Stimulated activated naive CD8-positive, alpha-beta T cell treated with anti-CD3 and anti-CD28 coated beads, Interleukin-15, Interleukin-2, amounts not matched to agents 100 U/mL and 50 U/mL, for 24 hours (primary cell): ENCODE data around the gene CFD.
"Not testable (repeated sequence)": the region's sequence is repeated elsewhere in the genome, so short reads cannot be mapped to it uniquely, and the experiment has no call there.

ENCODE experiments used
- ATAC-seq: fragments of 150-1000 bp; cut with Tn5 transposase; one replicate; pipeline ENCODE4 v1.10.0; 2021
- DNase-seq: peaks from one replicate; pipeline ENCODE4 v3.0.0; 2021

Gene CFD

DNA sequence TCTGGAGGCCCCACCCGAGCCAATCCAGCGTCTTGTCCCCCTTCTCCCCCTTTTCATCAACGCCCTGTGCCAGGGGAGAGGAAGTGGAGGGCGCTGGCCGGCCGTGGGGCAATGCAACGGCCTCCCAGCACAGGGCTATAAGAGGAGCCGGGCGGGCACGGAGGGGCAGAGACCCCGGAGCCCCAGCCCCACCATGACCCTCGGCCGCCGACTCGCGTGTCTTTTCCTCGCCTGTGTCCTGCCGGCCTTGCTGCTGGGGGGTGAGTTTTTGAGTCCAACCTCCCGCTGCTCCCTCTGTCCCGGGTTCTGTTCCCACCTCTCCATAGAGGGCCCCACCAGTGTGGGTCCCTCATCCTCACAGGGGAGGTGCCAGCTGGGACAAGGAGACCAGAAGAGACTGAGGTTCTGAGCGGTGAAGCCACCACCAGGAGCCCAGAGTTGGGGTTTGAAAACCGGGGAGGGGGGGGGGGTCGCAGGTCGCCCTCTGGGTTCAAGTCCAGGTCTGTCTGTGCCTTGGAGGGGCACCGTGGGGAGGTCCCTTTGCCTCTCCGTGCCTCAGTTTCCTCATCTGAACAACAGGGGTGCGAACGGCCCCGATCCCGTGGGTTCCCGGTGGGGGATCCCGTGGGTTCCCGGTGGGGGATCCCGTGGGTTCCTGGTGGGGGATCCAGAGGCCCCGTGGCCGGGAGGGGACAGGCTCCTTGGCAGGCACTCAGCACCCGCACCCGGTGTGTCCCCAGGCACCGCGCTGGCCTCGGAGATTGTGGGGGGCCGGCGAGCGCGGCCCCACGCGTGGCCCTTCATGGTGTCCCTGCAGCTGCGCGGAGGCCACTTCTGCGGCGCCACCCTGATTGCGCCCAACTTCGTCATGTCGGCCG, 7.1 kb upstream of the CFD start, which contains the start of gene ELANE:
Gene ELANE, plus strand, starts transcription at position 168 of the 878 bp plus-strand sequence. Its CDS starts 26 bp downstream, at position 194.
- ATAC-seq: no peak
- DNase-seq: no peak

DNA sequence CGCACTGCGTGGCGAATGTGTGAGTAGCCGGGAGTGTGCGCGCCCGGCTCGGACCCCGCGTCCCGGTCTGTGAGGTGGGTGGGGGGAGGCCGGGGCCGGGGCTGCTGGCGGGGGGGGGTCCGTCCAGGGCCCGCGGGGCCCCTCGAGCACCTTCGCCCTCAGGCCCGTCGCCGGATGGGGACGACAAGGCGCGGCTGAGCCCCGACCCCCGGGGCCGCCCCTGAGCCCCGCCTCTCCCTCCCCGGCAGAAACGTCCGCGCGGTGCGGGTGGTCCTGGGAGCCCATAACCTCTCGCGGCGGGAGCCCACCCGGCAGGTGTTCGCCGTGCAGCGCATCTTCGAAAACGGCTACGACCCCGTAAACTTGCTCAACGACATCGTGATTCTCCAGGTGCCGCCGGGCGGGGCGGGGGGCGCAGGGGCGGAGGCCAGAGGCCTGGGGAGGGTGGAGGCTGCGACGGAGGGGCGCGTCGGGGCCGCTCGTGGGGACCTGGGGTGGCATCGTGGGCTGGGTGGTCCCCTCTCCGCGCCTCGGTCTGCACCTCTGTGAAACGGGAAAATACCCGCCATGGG, 6.4 kb upstream of the CFD start:
- ATAC-seq (no peak), DNase-seq (no peak)

DNA sequence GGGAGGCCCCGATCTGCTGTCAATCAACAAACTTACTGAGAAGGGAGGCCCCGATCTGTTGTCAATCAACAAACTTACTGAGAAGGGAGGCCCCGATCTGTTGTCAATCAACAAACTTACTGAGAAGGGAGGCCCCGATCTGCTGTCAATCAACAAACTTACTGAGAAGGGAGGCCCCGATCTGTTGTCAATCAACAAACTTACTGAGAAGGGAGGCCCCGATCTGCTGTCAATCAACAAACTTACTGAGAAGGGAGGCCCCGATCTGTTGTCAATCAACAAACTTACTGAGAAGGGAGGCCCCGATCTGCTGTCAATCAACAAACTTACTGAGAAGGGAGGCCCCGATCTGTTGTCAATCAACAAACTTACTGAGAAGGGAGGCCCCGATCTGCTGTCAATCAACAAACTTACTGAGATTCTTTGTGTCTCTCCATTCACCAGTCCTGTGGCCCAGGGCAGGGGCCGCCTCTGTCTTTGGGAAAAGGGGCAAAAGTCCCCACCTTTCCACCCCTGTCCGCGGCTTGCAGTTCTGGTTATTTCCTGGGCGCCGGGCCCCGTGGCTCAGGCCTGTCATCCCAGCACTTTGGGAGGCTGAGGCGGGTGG, 5.7 kb upstream of the CFD start:
- not testable (repeated sequence) for DNase-seq, ATAC-seq

DNA sequence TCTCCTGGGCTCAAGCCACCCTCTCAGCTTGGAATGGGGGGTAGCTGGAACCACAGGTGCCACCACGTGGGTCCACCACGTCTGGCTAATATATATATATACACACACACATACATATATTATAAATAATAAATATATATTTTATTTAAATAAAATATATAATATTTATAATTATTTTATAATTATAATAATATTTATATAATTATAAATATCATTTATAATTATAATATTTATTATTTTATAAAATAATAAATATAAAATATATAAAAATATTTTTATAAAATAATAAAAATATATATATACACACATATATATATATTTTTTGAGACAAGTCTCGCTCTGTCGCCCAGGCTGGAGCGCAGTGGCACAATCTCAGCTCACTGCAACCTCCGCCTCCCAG, 4.9 kb upstream of the CFD start:
- ATAC-seq (no peak), DNase-seq (no peak)

DNA sequence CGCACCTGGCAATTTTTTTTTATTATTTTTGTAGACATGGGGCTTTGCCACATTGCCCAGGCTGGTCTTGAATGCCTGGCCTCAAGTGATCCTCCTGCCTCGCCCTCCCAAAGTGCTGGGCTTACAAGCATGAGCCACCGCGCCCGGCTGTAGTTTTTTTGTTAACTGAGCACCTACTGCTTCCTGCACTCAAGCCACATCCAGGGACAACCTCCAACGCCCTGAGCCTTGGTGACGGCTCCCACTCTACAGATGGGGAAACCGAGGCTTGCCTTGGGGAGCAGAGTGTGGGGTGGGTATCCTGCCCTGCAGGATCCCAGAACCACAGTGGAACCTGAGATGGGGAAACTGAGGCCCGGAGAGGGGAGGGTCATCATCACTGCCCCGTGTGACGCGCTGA, 4.3 kb upstream of the CFD start:
- ATAC-seq (no peak), DNase-seq (no peak)

DNA sequence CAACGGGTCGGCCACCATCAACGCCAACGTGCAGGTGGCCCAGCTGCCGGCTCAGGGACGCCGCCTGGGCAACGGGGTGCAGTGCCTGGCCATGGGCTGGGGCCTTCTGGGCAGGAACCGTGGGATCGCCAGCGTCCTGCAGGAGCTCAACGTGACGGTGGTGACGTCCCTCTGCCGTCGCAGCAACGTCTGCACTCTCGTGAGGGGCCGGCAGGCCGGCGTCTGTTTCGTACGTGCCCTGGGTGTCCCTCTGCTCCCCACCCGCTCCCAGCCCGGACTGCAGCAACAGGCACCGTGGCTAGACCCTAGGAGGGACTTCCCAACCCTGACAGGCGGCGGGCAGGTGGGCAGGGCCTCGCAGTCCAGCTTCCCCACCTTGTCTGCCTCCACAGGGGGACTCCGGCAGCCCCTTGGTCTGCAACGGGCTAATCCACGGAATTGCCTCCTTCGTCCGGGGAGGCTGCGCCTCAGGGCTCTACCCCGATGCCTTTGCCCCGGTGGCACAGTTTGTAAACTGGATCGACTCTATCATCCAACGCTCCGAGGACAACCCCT, 3.8 kb upstream of the CFD start:
- ATAC-seq: no peak
- no peak for DNase-seq

DNA sequence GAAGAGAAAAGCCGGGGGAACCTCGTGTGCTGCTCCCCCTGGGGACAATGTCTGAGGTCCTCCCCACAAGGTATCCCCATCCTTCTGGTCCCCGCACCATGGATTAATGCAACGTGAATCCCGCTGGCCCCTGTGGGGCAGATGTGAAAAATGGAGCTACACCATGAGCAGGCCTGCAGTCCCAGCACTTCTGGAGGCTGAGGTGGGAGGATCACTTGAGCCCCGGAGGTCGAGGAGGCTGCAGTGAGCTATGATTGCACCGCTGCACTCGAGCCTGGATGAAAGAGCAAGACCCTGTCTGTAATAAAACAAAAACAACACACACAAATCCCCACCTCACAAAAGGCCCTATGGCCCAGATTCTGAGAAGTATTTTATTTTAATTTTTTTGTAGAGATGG, 1.2 kb upstream of the CFD start:
- DNase-seq (no peak), ATAC-seq (no peak)

DNA sequence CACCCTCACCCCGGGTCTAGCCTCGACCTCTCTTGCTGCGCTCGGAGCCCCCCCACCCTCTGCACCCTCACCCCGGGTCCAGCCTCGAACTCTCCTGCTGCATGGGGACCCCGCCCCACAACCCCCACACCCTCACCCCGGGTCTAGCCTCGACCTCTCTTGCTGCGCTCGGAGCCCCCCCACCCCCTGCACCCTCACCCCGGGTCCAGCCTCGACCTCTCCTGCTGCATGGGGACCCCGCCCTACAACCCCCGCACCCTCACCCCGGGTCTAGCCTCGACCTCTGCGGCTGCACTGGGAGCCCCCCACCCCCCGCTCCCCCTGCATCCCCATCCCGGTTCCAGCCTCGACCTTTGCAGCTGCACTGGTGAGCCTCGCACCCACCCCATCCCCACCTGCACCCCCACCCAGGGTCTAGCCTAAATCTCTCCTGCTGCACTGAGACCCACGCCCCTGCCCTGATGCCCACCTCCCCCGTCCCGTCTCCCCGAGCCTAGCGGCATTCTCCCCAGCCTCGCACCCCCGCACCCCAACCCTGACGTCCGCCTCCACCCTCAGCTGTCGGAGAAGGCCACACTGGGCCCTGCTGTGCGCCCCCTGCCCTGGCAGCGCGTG, 1.8 kb downstream of the CFD start:
- DNase-seq (no peak), ATAC-seq (no peak)

DNA sequence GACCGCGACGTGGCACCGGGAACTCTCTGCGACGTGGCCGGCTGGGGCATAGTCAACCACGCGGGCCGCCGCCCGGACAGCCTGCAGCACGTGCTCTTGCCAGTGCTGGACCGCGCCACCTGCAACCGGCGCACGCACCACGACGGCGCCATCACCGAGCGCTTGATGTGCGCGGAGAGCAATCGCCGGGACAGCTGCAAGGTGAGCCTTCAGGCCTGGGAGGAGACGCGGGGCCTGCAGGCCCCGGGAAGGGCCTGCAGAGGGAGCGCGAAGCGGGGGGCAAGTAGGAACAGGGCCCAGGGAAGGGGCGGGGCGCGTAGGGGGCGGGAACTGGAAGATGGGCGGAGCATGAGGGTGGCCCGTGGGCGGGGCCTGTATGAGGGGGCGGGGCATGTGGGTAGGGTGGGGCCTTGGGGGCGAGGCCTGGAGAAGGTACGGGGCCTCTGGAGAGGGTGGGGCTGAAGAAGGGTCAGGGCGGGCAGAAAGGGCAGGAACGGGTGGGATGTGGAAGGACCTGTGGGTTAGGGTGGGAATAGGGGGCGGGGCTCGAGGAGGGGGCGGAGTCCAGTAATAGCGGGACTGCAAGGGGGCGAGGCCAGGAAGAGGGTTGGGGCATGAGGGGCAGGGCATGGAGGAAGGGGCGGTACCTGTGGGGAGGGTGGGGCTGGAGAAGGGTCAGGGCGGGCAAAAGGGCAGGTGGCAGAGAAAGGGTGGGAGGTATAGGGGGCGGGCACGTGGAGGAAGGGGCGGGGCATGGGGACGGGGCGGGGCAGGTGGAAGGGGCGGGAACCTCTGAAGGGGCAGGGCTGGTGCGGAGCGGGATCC, 2.5 kb downstream of the CFD start:
- peak; percentile 38 for ATAC-seq
- DNase-seq: peak; percentile 77

DNA sequence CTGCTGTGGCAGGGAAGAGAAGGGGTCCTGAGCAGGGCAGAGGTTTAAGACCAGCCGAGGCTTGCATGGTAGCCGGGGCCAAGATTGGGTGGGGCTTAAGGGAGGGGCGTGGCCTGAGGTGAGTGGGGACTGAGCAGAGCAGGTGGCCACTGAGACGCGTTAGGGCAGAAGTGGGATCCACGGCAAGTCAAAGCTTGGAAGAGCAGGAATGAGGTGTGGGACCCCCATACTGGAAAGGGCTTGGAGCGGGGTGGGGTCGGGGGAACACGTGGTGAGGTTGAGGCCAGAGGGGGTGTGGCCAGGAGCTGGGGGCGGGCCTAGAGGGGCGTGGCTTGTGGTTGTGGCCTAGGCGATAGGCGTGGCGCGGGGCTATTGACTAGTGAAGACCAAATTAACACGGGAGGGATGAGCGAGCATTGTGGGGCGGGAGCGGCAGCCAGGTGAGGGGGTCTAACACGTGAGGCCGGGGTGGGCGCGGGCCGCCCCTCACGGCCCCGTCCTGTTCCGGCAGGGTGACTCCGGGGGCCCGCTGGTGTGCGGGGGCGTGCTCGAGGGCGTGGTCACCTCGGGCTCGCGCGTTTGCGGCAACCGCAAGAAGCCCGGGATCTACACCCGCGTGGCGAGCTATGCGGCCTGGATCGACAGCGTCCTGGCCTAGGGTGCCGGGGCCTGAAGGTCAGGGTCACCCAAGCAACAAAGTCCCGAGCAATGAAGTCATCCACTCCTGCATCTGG, 3.3 kb downstream of the CFD start:
- peak; percentile 33 for ATAC-seq
- peak; percentile 82 for DNase-seq

DNA sequence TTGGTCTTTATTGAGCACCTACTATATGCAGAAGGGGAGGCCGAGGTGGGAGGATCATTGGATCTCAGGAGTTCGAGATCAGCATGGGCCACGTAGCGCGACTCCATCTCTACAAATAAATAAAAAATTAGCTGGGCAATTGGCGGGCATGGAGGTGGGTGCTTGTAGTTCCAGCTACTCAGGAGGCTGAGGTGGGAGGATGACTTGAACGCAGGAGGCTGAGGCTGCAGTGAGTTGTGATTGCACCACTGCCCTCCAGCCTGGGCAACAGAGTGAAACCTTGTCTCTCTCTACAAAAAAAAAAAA, 3.8 kb downstream of the CFD start:
- no peak for DNase-seq

DNA sequence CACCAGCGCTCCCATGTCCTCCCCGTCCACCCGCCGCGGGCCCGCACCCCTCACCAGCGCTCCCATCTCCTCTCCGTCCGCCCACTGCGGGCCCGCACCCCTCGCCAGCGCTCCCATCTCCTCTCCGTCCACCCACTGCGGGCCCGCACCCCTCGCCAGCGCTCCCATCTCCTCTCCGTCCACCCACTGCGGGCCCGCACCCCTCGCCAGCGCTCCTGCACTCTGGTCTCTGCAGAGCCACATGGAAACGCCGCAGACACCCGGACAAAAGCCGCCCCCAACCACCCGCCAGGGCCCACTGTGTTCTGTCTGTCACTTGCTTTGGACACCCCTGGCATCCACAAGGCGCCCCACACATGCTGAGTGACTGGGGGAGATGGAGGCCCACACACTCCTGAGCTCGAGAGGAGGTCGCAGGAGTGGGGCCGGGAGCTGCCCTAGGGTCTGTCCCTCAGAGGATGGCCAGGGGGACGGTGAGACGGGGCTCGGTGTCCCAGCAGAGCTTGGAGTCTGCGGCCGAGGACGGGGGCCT, 7.4 kb downstream of the CFD start:
- DNase-seq (no peak), ATAC-seq (no peak)

More for the DNA sequence above, 3.8 kb downstream of the CFD start:
- ATAC-seq: no peak

DNA sequence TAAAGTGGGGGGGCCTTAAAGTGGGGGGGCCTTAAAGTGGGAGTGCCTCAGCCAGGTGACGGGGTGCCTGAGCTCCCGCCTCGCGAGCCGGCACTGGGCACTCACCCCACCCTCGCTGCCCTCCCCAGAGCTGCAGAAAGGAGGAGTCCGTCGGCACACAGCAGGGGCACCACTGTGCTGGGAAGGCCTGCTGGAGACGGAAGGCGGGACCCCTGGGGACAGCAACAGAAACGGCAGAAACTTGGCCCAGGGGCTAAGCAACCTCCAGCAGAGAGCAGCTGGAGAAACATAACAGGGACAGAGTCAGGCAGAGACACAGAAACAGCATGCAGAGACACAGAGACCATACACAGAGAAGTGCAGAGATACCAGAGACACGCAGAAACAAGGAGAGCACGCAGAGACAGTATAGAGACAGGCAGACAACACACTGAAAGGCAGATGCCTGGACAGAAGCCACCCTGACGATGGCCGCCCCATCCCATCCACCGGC, 7.9 kb downstream of the CFD start:
- ATAC-seq (no peak), DNase-seq (no peak)

DNA sequence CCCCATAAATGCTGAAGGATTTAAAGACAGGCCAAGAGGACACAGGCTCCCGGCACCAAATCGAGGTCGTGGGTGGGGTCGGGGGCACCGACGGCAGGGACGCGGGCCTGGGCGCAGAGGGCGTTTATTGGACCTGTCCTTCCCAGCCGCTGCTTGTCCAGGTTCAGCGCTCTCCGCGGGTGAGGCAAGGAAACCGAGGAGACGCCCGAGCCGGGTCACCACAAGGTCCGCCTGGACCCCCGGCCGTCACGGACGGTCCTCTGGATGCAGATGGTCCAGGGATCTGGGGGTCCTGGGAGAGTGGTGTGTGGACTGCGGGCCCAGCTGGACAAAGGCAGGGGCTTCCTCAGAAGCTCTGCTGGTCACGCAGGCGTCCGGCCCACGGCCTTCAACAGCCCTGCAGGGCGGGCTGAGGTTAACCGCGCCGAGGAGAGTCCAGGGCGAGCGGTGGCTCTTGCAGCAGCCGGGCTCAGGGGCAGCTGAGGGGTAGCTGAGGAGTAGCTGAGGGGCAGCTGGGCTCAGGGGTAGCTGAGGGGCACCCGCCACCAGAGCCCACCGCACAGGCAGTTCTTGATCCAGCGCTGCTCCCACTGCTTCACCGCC, 8.5 kb downstream of the CFD start:
- ATAC-seq (no peak), DNase-seq (no peak)

DNA sequence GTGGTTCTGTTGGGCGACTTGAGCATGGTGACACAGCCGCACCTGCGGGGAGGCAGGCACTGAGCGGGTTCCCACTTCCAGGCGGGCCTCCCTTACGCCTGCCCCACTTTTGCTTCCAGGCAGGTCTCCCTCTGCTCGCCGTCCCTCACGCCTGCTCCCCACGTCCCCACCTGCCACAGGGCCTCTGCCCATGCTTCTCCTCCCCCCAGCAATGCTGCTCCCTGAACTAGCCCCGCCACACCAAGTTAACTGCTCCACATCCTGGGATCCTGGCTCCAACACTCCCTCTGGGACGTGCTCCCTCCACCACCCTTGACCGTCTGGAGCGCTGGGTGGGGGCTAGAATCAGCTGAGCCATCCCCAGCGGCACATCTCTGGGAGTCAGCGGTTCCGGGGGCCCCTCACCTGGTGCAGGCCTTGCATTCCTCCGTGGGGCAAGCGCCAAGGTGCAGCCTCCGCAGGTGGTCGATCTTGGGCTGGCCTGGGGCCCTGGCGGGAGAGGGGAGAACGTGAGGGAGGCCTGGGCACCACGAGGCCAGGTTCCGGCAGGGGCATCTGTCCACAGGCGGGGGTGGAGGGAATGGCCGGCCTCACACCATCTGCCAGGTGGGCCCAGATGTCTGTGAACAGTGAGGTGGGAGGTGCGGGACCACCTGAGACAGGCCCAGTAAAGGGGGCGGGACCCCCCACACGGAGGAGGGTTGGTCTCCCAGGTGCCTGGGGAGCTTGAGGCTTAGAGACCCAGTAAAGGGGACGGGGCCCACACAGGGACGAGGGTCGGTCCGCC, 9.2 kb downstream of the CFD start:
- DNase-seq: no peak
- no peak for ATAC-seq

DNA sequence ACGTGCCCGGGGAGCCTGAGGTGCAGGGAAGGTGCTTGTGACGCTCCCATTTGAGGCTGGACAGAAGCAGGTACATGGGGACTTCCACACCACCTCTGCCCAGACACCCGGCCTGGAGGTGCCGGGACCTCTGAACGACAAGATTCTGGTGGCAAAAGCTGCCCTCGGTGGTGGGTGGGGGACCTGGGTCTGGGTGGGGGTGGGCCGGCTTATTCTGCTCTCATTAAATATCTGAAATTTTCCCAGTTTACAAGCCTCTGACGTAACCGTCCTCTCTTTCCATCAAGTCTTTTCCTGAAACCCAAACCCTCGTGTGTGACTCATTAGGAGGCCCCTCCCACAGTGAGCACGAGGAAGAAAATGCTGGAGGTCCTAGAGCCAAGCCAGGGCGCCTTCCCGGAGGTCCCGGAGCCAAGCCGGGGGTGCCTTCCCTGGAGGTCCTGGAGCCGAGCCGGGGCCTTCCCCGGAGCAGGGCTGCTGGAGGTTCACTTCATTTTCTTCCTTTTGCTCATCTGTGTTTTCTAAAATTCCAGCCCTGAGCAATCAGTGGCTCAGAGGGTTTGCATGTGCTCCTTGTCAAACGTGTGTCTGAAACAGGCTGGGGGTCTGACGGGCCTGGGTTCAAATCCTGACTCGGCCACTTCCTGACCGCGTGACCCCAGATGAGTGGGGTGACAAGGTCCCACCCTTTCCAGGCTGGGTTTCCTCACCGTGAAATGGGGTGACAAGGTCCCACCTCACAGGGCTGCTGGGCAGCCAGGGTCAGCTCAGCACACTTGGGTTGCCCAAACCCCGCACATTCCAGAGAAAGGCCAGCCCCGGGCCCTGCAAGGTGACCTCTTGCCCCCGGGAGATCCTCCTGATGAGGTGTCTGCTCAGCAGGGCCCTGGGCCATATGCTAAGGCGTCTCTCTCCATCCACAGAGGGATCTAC, 10.0 kb downstream of the CFD start:
- no peak for DNase-seq
- ATAC-seq: no peak

DNA sequence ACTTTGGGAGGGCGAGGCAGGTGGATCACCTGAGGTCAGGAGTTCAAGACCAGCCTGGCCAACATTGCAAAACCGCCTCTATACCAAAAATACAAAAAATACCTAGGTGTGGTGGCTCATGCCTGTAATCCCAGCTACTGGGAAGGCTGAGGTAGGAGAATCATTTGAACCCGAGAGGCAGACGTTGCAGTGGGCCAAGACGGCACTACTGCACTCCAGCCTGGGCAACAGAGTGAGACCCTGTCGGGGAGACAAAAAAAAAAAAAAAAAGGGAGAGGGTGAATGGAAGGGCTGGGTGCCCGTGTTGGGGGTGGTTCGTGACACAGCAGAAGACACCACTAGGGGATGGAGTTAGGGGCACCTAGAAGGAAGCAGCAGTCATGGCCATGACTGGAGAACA, 10.8 kb downstream of the CFD start:
- DNase-seq: no peak
- ATAC-seq: no peak

DNA sequence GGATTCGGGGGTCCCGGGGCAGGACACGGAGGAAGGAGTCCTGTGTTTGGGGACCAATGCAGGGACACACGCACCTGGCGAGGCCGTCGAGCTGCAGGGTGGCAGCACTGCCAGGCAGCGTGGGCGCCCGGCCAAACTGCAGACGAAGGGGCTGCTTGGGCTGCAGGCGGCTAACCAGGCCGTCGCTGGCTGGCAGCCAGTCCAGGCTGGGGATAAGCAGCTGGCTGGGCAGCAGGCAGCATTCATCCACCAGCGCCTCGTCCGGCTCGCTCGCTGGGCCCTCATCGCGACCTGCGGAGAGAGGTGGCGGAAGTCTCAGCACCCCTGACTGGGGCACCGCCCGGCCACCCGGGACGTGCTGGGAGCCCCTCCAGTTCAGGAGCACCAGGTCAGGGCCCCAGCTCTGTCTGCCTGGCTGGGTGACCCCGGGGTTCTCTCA, 11.5 kb downstream of the CFD start:
- DNase-seq (no peak), ATAC-seq (no peak)
